ENCODE results near the gene KIFBP.

- TF ChIP-seq, protein P1, sequence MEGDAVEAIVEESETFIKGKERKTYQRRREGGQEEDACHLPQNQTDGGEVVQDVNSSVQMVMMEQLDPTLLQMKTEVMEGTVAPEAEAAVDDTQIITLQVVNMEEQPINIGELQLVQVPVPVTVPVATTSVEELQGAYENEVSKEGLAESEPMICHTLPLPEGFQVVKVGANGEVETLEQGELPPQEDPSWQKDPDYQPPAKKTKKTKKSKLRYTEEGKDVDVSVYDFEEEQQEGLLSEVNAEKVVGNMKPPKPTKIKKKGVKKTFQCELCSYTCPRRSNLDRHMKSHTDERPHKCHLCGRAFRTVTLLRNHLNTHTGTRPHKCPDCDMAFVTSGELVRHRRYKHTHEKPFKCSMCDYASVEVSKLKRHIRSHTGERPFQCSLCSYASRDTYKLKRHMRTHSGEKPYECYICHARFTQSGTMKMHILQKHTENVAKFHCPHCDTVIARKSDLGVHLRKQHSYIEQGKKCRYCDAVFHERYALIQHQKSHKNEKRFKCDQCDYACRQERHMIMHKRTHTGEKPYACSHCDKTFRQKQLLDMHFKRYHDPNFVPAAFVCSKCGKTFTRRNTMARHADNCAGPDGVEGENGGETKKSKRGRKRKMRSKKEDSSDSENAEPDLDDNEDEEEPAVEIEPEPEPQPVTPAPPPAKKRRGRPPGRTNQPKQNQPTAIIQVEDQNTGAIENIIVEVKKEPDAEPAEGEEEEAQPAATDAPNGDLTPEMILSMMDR (conservative IDR thresholded peaks at IDR 0.05; ENCODE audit: low read length) = no peak
- no peak for TF ChIP-seq EZH2phosphoT487 (IDR thresholded peaks at IDR 0.05; ENCODE audit: borderline replicate concordance)
These were observed 25.5 kb upstream of the KIFBP start for GRCh38 chr10:68963151-68963550.

Measured in Loucy (cell line).